Endothelial cell of umbilical vein (primary cell): Measurements from ENCODE around the gene LINC00237.

Experiments
- FOS ChIP-seq: IDR thresholded peaks from 2 replicates; pipeline ENCODE4 v1.6.1; 2011; ENCODE audit warnings: mild to moderate bottlenecking, low read length, moderate library complexity, borderline replicate concordance; ENCODE audit not compliant: insufficient read depth
- MAX ChIP-seq: IDR thresholded peaks from 2 replicates; pipeline ENCODE4 v1.6.1; 2011; ENCODE audit not compliant: insufficient read depth, insufficient read length
- MYC ChIP-seq: IDR thresholded peaks from one replicate; pipeline ENCODE4 v1.6.1; 2011; ENCODE audit warnings: mild to moderate bottlenecking, low read depth, low read length
- POLR2AphosphoS5 ChIP-seq: IDR thresholded peaks from 2 replicates; pipeline ENCODE4 v1.6.1; 2012; ENCODE audit warnings: low read depth, mild to moderate bottlenecking, control low read depth, low read length, moderate library complexity; ENCODE audit not compliant: insufficient read depth
- TF ChIP-seq, protein P1 (sequence below), 2 donors: IDR thresholded peaks; 1 replicate in 1 of 2; 2 replicates in 1 of 2; pipeline ENCODE4 v1.5.1; 2011; ENCODE audit warnings: low read length in 2 of 2, mild to moderate bottlenecking in 2 of 2, moderate library complexity in 2 of 2, control low read depth in 1 of 2, inconsistent platforms in 1 of 2, low read depth in 1 of 2; ENCODE audit not compliant: insufficient read depth in 1 of 2; ENCODE audit errors: extremely low read depth in 1 of 2

DNA sequence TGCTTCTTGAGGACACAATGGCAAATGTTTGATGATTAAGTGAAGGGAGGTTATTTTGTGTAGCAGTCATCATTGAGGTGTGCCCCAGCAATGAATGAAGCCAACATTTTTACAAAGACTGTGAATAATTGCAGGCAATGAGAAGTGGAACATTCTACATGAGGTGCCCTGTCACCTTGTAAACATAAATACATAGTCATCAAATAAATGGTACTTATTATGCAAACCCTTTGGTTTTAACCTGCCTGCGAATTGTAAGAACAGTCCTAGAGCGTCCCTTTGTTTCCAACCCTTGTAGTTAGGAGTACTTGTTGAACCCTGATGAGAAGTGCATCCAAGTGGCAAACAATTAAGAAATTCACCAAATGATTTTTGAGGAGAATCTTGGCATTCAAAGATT, 12.6 kb upstream of the LINC00237 start:
- TF ChIP-seq, protein P1, sequence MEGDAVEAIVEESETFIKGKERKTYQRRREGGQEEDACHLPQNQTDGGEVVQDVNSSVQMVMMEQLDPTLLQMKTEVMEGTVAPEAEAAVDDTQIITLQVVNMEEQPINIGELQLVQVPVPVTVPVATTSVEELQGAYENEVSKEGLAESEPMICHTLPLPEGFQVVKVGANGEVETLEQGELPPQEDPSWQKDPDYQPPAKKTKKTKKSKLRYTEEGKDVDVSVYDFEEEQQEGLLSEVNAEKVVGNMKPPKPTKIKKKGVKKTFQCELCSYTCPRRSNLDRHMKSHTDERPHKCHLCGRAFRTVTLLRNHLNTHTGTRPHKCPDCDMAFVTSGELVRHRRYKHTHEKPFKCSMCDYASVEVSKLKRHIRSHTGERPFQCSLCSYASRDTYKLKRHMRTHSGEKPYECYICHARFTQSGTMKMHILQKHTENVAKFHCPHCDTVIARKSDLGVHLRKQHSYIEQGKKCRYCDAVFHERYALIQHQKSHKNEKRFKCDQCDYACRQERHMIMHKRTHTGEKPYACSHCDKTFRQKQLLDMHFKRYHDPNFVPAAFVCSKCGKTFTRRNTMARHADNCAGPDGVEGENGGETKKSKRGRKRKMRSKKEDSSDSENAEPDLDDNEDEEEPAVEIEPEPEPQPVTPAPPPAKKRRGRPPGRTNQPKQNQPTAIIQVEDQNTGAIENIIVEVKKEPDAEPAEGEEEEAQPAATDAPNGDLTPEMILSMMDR (IDR thresholded peaks at IDR 0.05; ENCODE audit: extremely low read depth in 1 of 2, insufficient read depth in 1 of 2, low read depth in 1 of 2, low read length in 2 of 2) = no peak
- TF ChIP-seq MAX (no peak), MYC (no peak), FOS (no peak), POLR2AphosphoS5 (no peak)
